ENCODE results near the gene RBM33.
A peak's percentile ranks its signal among the peaks of the same experiment; 100 is the strongest.
"Not testable (repeated sequence)": the region's sequence is repeated elsewhere in the genome, so short reads cannot be mapped to it uniquely, and the experiment has no call there.

The RBM33 gene, protein sequence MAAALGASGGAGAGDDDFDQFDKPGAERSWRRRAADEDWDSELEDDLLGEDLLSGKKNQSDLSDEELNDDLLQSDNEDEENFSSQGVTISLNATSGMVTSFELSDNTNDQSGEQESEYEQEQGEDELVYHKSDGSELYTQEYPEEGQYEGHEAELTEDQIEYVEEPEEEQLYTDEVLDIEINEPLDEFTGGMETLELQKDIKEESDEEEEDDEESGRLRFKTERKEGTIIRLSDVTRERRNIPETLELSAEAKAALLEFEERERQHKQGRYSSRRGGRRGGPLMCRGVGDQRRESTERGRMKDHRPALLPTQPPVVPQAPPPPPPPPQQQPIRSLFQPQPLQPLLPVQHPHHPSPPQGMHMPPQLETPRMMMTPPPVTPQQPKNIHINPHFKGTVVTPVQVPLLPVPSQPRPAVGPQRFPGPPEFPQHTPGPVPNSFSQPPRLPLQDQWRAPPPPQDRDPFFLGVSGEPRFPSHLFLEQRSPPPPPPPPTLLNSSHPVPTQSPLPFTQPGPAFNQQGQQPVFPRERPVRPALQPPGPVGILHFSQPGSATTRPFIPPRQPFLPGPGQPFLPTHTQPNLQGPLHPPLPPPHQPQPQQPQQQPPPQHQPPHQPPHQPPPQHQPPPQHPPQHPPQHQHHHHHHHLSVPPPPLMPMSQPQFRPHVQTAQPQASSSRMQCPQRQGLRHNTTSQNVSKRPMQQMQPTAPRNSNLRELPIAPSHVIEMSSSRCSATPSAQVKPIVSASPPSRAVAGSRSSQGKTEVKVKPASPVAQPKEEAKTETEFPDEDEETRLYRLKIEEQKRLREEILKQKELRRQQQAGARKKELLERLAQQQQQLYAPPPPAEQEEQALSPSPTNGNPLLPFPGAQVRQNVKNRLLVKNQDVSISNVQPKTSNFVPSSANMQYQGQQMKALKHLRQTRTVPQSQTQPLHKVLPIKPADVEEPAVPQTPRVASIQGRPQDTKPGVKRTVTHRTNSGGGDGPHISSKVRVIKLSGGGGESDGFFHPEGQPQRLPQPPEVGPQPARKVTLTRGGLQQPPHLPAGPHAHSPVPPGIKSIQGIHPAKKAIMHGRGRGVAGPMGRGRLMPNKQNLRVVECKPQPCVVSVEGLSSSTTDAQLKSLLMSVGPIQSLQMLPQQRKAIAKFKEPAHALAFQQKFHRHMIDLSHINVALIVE

GRCh38 chr7:155644178-155644970 is at the start of gene RBM33:
Gene RBM33, plus strand, starts transcription at chr7:155644661. Its CDS starts 216 bp downstream, at chr7:155644877.
- DNase-seq, result peak; percentile 60 to 92 (median 84)

GRCh38 chr7:155594961-155595366 is 49.5 kb upstream of the RBM33 start:
- no peak for DNase-seq

- DNase-seq, result no peak
These were observed 46.7 kb upstream of the RBM33 start for GRCh38 chr7:155597753-155598140.

GRCh38 chr7:155598810-155599210 is 45.7 kb upstream of the RBM33 start:
- DNase-seq, result peak in 12 of 14 donors; percentile 6 to 75 (median 50)

DNA sequence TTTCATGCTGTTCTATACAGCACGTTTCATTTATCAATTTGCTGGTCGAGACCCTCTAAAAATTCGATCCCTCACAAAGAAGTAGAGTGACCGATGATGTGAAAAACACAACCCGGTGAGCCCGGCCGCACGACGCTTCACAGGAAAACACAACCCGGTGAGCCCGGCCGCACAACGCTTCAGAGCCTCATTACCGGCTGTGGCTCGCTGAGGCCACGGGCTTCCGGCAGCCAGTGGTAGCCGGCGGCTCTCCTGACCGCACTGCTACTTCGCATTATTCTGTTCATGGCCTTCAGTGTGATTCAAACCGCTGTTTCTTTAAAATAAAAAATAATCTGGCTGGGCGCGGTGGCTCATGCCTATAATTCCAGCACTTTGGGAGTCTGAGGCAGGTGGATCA is 42.3 kb upstream of the RBM33 start:
- DNase-seq, result no peak

- DNase-seq, result no peak
These were observed 41.7 kb upstream of the RBM33 start for GRCh38 chr7:155602750-155603149.

GRCh38 chr7:155603205-155603857 is 41.1 kb upstream of the RBM33 start:
- DNase-seq, result no peak

DNA sequence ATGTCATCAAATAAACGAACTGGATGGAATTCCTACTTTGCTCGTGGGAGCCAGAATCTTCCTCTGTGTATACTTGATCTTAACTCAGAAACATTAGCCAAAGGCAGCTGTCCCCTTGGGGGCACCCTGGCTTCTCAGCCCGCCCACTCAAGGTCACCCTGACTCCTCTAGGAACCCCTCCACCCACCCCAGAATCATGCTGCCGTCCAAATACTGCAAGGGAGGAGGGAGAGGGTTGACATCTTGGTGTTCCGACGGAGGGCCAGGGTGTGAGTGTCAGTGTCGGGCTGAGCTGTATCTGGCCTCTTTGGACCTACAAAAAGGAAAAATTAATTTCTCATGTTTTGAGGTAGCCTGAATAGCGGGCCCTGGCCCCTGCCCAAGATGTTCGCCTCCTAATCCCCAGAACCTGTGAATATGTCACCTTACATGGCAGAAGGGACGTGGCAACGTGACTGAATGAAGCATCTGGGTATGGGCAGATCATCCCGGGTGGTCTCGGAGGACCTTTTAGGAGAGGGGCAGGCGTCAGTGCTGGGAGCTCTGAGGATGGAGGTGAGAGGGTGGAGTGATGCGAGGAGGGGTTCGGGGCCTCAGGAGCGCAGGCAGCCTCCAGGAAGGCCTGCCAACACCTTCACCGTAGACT is 40.5 kb upstream of the RBM33 start:
- DNase-seq, result no peak

DNA sequence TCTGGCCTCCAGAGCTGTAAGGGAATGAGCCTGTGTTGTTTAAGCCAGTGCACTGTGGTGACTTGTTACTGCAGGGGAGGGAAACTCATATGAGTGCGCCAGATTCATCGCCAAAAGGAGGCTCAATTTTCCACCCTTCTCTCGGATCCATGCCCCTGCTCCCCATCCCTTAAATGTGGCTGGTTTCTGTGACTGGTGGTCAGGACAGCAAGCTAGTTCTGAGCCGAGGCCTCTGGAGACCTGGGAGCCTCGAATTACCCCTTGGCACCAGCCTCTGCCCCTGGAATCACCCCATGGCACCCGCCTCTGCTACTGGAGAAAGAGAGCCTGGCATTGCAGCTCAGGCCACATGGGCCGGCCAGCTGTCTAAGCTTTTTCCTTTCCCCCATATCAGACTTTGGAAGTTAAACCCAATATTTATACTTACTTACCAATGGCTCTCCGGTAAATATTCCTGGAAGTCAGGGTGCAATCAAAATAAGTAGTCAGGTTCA is 39.9 kb upstream of the RBM33 start:
- DNase-seq, result no peak

GRCh38 chr7:155609185-155609584 is 35.3 kb upstream of the RBM33 start:
- DNase-seq, result no peak

DNA sequence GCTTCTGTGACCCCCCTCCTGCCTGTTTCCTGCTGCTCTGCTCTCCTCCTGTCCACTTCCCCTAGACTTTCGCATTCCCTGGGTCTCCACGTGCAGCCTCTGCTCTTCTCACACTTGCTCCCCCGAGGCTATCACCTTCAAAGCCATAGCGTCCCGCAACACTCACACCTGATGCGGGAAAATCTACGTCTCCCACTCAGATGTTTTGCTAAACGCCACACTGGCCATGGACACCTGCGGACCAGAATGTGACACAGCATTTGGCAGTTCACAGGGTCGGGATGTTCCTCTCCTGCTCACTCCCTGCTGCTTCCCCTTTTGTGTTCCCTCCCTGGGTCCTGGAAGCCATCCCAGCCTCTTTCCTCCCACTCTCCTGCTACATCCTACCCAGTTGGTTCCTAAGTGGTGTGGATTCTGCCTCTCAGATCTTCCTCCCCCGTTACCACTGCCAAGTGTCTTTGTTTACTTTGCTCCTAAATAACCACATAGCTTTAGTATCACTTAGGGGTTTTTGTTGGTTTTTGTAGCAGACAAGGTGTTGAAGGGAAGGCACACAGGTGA is 33.7 kb upstream of the RBM33 start:
- DNase-seq, result peak in 1 of 14 donors; percentile 83

DNA sequence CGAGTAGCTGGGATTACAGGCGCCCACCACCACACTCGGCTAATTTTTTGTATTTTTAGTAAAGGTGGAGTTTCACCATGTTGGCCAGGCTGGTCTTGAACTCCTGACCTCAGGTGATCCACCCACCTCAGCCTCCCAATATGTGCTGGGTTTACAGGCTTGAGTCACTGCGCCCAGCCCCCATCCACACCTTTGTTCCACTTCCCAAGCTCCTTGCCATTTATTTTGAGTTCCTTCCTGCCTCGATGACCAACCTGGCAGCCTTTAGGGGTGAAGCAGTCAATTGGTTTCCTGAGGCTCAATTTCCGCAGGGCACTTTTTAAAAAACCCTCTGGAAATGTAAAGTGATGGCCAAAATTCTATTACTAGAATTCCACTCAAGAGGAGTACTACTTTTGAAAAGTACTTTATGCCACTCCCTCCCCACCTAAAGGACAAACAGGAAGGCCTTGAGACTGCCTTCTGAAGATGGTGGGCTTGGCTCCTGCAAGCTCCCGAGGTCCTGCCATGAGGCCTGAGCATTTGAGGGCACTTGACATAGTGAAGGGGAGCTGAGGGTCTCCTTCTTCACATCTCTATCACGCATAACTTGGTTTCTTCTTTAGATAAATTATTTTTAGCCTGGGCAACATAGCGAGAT is 32.5 kb upstream of the RBM33 start:
- no peak for DNase-seq

GRCh38 chr7:155612658-155613057 is 31.8 kb upstream of the RBM33 start:
- no peak for DNase-seq

DNA sequence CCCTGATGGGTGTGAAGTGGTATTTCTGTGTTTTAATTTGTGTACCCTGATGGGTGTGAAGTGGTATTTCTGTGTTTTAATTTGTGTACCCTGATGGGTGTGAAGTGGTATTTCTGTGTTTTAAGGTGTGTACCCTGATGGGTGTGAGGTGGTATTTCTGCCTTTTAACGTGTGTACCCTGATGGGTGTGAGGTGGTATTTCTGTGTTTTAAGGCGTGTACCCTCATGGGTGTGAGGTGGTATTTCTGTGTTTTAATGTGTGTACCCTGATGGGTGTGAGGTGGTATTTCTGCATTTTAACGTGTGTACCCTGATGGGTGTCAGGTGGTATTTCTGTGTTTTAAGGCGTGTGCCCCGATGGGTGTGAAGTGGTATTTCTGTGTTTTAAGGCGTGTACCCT is 29.4 kb upstream of the RBM33 start:
- not testable (repeated sequence) for DNase-seq

- DNase-seq, result no peak
These were observed 25.5 kb upstream of the RBM33 start for GRCh38 chr7:155618708-155619633.

DNA sequence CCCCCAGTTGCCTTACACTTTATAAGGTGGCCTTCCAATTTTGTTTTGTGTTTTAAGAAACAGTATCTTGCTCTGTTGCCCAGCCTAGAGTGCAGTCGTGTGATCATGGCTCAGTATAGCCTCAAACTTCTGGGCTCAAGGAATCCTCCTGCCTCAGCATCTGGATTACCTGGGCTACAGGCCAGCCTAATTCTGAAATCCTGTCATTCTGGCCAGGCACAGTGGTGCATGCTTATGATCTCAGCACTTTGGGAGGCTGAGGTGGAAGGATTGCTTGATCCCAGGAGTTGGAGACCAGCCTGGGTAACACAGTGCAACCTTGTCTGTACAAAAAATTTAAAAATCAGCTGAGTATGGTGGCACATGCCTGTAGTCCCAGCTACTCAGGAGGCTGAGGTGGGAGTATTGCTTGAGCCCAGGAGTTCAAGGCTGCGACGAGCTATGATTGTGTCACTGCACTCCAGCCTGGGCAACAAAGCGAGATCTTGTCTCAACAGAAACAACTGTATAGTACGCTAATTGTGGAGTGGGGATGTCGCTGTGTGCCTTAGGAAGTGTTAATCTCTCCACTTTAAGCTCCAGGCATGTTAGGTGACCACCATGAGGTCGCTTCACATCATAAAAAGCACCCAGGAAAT is 24.7 kb upstream of the RBM33 start:
- DNase-seq, result no peak

DNA sequence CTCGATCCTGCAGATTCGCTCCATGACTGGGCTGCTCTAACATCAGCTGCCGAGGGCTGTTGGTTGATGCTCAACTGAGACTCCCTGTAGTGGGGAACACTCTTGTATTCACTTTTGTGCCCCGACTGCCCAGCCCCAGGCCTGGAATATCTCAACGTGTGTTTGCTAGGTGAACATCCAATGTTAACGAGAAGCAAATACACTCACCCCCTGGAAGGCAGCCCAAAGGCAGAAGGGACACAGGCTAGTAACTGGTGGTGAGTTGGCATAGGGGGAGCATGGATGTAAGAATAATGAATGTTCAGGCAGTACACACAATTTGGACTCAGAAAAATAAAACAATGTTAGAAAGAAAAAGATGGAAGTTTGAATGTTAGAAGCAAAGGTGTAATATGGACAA is 24.0 kb upstream of the RBM33 start:
- no peak for DNase-seq

DNA sequence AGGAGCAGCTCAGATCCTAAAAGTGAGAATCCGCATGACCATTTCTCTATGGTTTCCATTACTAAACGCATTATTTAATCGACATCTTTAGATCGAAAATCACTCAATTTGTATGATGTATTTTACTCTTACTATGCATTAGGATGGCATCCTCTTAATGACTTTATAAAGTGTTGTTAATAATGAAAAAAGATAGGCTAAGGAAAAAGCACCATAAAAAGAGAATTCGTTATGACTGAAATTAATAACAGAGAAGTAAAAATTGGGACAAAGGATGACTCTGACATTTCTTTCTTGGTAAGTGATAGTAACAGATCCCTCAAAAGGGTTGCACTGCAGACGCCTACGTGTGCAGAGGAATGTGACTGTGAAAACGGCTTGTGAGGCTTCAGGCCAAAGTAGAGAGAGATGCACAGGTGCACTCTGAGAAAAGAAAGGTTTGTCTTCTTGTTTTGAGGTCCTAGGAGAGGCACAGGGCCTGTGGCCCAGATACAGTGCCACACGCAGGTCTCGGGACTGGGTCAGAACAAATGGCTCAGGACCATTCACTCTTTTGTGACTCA is 23.0 kb upstream of the RBM33 start:
- DNase-seq, result no peak
